ENCODE measurements around the gene LLGL2. TPM values are rescaled to one million over a fixed set of nuclear protein-coding genes. Genes with fewer than 3 reads are reported as not detected.

LLGL2 gene
- total RNA-seq, 1 experiment from 2014 or later, result 156 TPM

DNA sequence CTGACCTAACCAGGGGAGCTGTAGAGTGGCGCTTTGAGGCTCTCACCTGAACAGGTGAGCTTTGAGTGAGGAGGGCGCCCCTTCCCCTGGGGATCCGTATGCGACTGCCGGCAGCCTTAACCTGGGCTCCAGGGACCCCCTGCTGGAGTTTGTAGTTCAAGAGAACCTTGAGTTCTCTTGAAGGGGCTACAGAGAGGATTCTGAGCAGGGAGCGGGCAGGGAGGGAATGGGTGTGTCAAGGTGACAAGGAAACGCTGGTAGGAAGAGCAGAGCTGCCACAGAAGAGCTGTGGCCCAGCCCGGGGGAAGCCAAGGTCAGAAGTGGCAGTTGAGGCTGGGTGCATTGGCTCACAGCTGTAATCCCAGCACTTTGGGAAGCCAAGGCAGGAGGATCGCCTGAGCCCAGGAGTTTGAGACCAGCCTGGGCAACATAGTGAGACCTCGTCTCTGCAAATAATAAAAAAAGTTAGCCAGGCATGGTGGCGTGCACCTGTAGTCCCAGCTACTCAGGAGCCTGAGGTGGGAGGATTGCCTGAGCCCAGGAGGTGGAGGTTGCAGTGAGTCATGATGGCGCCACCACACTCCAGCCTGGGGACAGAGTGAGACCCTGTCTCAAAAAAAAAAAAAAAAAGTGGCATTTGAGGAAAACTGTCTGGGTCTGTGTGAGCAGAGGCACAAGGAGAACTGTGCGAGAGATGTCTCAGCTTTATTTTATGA, 1.2 kb downstream of the LLGL2 start:
- no peaks in the 10 kb centered on the region for H3K27me3 ChIP-seq (ENCODE audit: insufficient read depth, low read depth)
- H3K4me2 ChIP-seq, result peak overlapping the region; percentile 99
- peak overlapping the region; percentile 79 for H3K4me3 ChIP-seq
- peaks cover 32% of the 10 kb centered on the region; the same call in 1 of the 2 replicates for H3F3A ChIP-seq (ENCODE audit: insufficient read depth, low read depth)
- no peaks in the 10 kb centered on the region for H3K9me2 ChIP-seq (ENCODE audit: insufficient read depth)
- no peaks in the 10 kb centered on the region; the same call in 1 of the 2 replicates for H4K20me1 ChIP-seq (ENCODE audit: insufficient read depth)
- peaks cover 51% of the 10 kb centered on the region for H3K79me2 ChIP-seq (ENCODE audit: low read depth)
- peak overlapping the region; percentile 55 for H3K27ac ChIP-seq
- H3K4me1 ChIP-seq (replicated peaks; ENCODE audit: insufficient read depth), result peaks cover 33% of the 10 kb centered on the region
- no peaks in the 10 kb centered on the region for H3K9me3 ChIP-seq (ENCODE audit: insufficient read depth, low read depth)
- H3K36me3 ChIP-seq (ENCODE audit: low read depth), result no peaks in the 10 kb centered on the region
- peak; percentile 33 to 41 for DNase-seq
- no TSS peak for BruUV-seq (replicated peaks)
- intact Hi-C loops (cut with micrococcal nuclease; ENCODE audit: unreplicated experiment), result loop anchor here (1.0 to 2.0 kb wide), 2 partner anchors 30 to 107 kb away; partner anchors contain the start of gene SMIM5
- H2AFZ ChIP-seq, result peak overlapping the region; percentile 85
- ChIA-PET CTCF (interaction anchor here (0.5 to 2.3 kb wide), 5 partner anchors 10 to 130 kb away, joined by 4 to 15 read pairs (median 5); partner anchors contain the start of gene TSEN54), POLR2A (ENCODE audit: unreplicated experiment) (interaction anchor here (0.5 to 2.5 kb wide), 7 partner anchors 23 to 524 kb away, joined by 4 to 35 read pairs (median 5); no protein-coding TSS in a partner anchor)
- TF ChIP-seq, protein P1, sequence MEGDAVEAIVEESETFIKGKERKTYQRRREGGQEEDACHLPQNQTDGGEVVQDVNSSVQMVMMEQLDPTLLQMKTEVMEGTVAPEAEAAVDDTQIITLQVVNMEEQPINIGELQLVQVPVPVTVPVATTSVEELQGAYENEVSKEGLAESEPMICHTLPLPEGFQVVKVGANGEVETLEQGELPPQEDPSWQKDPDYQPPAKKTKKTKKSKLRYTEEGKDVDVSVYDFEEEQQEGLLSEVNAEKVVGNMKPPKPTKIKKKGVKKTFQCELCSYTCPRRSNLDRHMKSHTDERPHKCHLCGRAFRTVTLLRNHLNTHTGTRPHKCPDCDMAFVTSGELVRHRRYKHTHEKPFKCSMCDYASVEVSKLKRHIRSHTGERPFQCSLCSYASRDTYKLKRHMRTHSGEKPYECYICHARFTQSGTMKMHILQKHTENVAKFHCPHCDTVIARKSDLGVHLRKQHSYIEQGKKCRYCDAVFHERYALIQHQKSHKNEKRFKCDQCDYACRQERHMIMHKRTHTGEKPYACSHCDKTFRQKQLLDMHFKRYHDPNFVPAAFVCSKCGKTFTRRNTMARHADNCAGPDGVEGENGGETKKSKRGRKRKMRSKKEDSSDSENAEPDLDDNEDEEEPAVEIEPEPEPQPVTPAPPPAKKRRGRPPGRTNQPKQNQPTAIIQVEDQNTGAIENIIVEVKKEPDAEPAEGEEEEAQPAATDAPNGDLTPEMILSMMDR (conservative IDR thresholded peaks at IDR 0.05), result no peak
- TF ChIP-seq EZH2 (IDR thresholded peaks at IDR 0.05; ENCODE audit: low read depth), result no peak

DNA sequence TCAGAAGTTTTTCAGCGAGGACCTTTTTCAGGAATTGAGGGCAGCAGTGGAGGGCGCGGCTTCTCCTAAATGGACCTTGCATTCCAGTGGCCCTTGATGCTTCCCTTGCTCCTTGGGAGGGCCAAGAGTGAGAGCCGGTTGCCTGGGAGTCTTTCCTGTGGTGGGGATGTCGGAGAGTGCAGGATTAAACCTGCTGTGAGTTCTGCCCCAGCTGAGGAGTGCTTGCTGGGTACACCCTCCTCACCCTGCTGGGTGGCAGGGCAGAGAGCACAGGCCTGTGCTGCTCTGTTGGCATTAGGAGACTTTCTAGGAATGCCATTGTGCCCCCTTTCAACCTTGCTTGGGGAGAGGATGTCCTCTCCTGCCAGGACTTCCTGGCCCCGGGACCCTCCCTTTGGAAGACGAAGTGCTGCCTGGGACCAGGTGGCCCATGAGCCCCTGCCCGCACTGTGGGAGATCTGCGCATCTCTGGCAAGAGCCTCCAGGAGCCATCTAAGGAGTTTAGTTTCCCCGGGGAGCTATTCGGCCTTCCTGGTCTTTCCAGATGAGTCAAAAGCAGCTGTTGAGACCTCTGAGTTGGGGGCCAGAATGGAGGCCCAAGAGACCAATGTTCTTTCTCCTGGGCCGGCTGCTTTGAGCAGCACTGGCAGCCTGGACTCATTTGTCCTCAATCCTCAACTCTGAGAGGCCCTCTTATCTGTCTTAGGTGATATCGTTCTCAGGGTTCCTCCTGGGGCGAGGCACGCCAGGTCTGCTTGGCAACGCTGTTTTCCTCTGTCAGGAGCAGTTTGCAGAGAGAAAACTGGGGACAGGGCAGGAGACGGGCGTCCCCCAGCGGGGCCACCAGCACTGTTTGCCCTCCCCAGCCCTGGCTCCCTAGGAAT, 5.6 kb downstream of the LLGL2 start:
- ChIA-PET POLR2A (ENCODE audit: unreplicated experiment) (interaction anchor here (0.7 to 1.9 kb wide), 2 partner anchors 18 to 57 kb away, joined by 3 to 24 read pairs; no protein-coding TSS in a partner anchor), CTCF (interaction anchor here (1.0 kb wide), 1 partner anchor 102 kb away, joined by 3 read pairs; no protein-coding TSS in a partner anchor)
- TSS peak; percentile 88 for BruUV-seq (replicated peaks)
- peaks cover 34% of the 10 kb centered on the region for H3K4me1 ChIP-seq (replicated peaks; ENCODE audit: insufficient read depth)
- no peak overlapping the region for H2AFZ ChIP-seq
- peak overlapping the region; percentile 68 for H3K4me2 ChIP-seq
- H3K27ac ChIP-seq, result peak overlapping the region; percentile 89
- peak in 1 of 2 experiments; percentile 23 for DNase-seq
- H3F3A ChIP-seq (ENCODE audit: insufficient read depth, low read depth), result peaks cover 30% of the 10 kb centered on the region; the same call in 1 of the 2 replicates
- TF ChIP-seq, protein P1 (conservative IDR thresholded peaks at IDR 0.05), result no peak
- no peak for TF ChIP-seq EZH2 (IDR thresholded peaks at IDR 0.05; ENCODE audit: low read depth)
- H3K79me2 ChIP-seq (ENCODE audit: low read depth), result peaks cover 63% of the 10 kb centered on the region
- H3K36me3 ChIP-seq (ENCODE audit: low read depth), result peaks cover 4% of the 10 kb centered on the region; the same call in 1 of the 2 replicates
- no peak overlapping the region for H3K4me3 ChIP-seq
- no peaks in the 10 kb centered on the region for H3K27me3 ChIP-seq (ENCODE audit: insufficient read depth, low read depth)
- intact Hi-C loops (cut with micrococcal nuclease; ENCODE audit: unreplicated experiment), result loop anchor here (1.0 to 5.0 kb wide), 2 partner anchors 18 to 116 kb away; a partner anchor contains a TSS
- no peaks in the 10 kb centered on the region; the same call in 1 of the 2 replicates for H4K20me1 ChIP-seq (ENCODE audit: insufficient read depth)
- no peaks in the 10 kb centered on the region for H3K9me2 ChIP-seq (ENCODE audit: insufficient read depth)
- H3K9me3 ChIP-seq (ENCODE audit: insufficient read depth, low read depth), result no peaks in the 10 kb centered on the region

DNA sequence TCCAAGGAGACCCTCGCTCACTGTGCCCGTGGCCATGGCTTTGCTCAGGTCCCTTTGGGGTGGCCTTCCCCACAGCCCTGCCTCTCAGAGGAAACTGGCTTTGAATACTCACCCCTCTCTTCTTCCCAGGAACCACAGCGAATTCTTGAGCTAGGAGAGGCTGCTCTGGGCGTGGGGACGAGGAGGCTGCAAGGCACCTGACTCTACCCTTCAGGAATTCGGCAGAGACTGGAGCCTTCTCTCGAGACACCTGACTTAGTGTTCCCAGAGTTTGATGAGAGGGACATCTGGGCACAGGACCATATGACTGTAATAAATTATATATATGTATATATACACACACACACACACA, 6.2 kb downstream of the LLGL2 start:
- Histone ChIP-seq H3K36me3 (ENCODE audit: low read depth) (peaks cover 4% of the 10 kb centered on the region; the same call in 1 of the 2 replicates), H3K4me2 (peak overlapping the region; percentile 68), H4K20me1 (ENCODE audit: insufficient read depth) (no peaks in the 10 kb centered on the region; the same call in 1 of the 2 replicates), H3K4me3 (no peak overlapping the region), H3K4me1 (replicated peaks; ENCODE audit: insufficient read depth) (peaks cover 32% of the 10 kb centered on the region), H3K9me3 (ENCODE audit: insufficient read depth, low read depth) (no peaks in the 10 kb centered on the region), H3F3A (ENCODE audit: insufficient read depth, low read depth) (peaks cover 24% of the 10 kb centered on the region; the same call in 1 of the 2 replicates), H2AFZ (no peak overlapping the region), H3K9me2 (ENCODE audit: insufficient read depth) (no peaks in the 10 kb centered on the region), H3K79me2 (ENCODE audit: low read depth) (peaks cover 58% of the 10 kb centered on the region), H3K27me3 (ENCODE audit: insufficient read depth, low read depth) (no peaks in the 10 kb centered on the region), H3K27ac (peak overlapping the region; percentile 89)
- POLR2A ChIA-PET (ENCODE audit: unreplicated experiment), result interaction anchor here (0.5 to 1.9 kb wide), 8 partner anchors 18 to 452 kb away, joined by 3 to 24 read pairs (median 5); no protein-coding TSS in a partner anchor
- CTCF ChIA-PET, result interaction anchor here (0.6 to 1.0 kb wide), 2 partner anchors 72 to 101 kb away, joined by 3 to 7 read pairs; no protein-coding TSS in a partner anchor
- BruUV-seq (replicated peaks), result no TSS peak
- intact Hi-C loops (cut with micrococcal nuclease; ENCODE audit: unreplicated experiment), result loop anchor here (1.0 to 5.0 kb wide), 2 partner anchors 18 to 116 kb away; a partner anchor contains a TSS
- TF ChIP-seq, protein P1 (conservative IDR thresholded peaks at IDR 0.05), result no peak
- TF ChIP-seq EZH2 (IDR thresholded peaks at IDR 0.05; ENCODE audit: low read depth), result no peak
- peak; percentile 87 to 92 for DNase-seq

Data from PC-9 (cell line).